HepG2 (cell line): ENCODE measurements around the gene LSS. TPM values are rescaled to one million over a fixed set of nuclear protein-coding genes. Genes with fewer than 3 reads are reported as not detected.

Experiments used
- ATF2 ChIP-seq: sonication (generic); formaldehyde crosslinking; IDR thresholded peaks from 2 replicates; pipeline ENCODE4 v1.4.0; 2020; ENCODE audit warnings: missing genetic modification reagents
- CBX5 ChIP-seq: sonication (generic); formaldehyde crosslinking; IDR thresholded peaks from 2 replicates; pipeline ENCODE4 v1.4.0; 2020; ENCODE audit warnings: missing genetic modification reagents, borderline replicate concordance
- FOSL1 ChIP-seq: sonication (generic); formaldehyde crosslinking; IDR thresholded peaks from 2 replicates; pipeline ENCODE4 v1.9.0; 2021; ENCODE audit warnings: missing genetic modification reagents, borderline replicate concordance
- FOXA1 ChIP-seq, 2 experiments: fragments of 450-650 bp in 1 of 2; sonication (generic) in 1 of 2; formaldehyde crosslinking in 1 of 2; IDR thresholded peaks; 2 replicates each; pipeline versions ENCODE4 v1.4.0 to v1.6.1; 2016 to 2020; ENCODE audit warnings: missing genetic modification reagents in 1 of 2
- FOXP1 ChIP-seq, 2 experiments: fragments of 450-650 bp in 1 of 2; IDR thresholded peaks; 2 replicates each; pipeline ENCODE4 v1.6.1; 2017 to 2018; ENCODE audit warnings: antibody characterized with exemption in 1 of 2
- GABPB1 ChIP-seq: IDR thresholded peaks from 2 replicates; pipeline ENCODE4 v1.6.1; 2016; ENCODE audit warnings: mild to moderate bottlenecking, missing genetic modification reagents, moderate library complexity, missing compliant biosample characterization
- KLF6 ChIP-seq: IDR thresholded peaks from 2 replicates; pipeline ENCODE4 v1.8.0; 2016; ENCODE audit warnings: missing biosample characterization, missing genetic modification reagents
- NFKBIZ ChIP-seq: IDR thresholded peaks from 2 replicates; pipeline ENCODE4 v1.6.1; 2018; ENCODE audit warnings: missing genetic modification reagents, missing compliant biosample characterization
- TERF1 ChIP-seq: sonication (generic); formaldehyde crosslinking; IDR thresholded peaks from 2 replicates; pipeline ENCODE4 v1.8.0; 2022; ENCODE audit warnings: mild to moderate bottlenecking, missing genetic modification reagents, moderate library complexity
- U2AF1 ChIP-seq: fragments of 200-400 bp; formaldehyde crosslinking; optimal IDR thresholded peaks from 2 replicates; pipeline ENCODE3; 2017; ENCODE audit warnings: mild to moderate bottlenecking, low read depth, low read length
- ZBTB14 ChIP-seq: sonication (generic); formaldehyde crosslinking; IDR thresholded peaks from 2 replicates; pipeline ENCODE4 v1.4.0; 2020; ENCODE audit warnings: missing genetic modification reagents
- ZBTB46 ChIP-seq: sonication (generic); formaldehyde crosslinking; IDR thresholded peaks from 2 replicates; pipeline ENCODE4 v1.4.0; 2020; ENCODE audit warnings: mild to moderate bottlenecking, missing genetic modification reagents, borderline replicate concordance
- ZNF142 ChIP-seq: sonication (generic); formaldehyde crosslinking; IDR thresholded peaks from 2 replicates; pipeline ENCODE4 v1.4.0; 2020; ENCODE audit warnings: missing genetic modification reagents
- ZNF260 ChIP-seq: sonication (generic); formaldehyde crosslinking; IDR thresholded peaks from 2 replicates; pipeline ENCODE4 v1.4.0; 2020; ENCODE audit warnings: missing genetic modification reagents, low read depth, mild to moderate bottlenecking, borderline replicate concordance
- ZNF780A ChIP-seq: sonication (generic); formaldehyde crosslinking; IDR thresholded peaks from 2 replicates; pipeline ENCODE4 v1.8.0; 2022; ENCODE audit warnings: mild to moderate bottlenecking, missing genetic modification reagents, moderate library complexity
- ZNF878 ChIP-seq: sonication (generic); formaldehyde crosslinking; IDR thresholded peaks from 2 replicates; pipeline ENCODE4 v1.8.1; 2023; ENCODE audit warnings: mild to moderate bottlenecking, missing genetic modification reagents, moderate library complexity
- polyA plus RNA-seq, 8 experiments: library from polyadenylated mRNA; depleted of rRNA in 3 of 8; stranded (reverse) in 7 of 8; unstranded in 1 of 8; fragments of >200 nt; fragmentation: Illumina TruSeq in 4 of 8; extraction: Trizol in 4 of 8; gene quantifications; 2 replicates each; pipeline versions ENCODE4 v1.2.1 to v1.2.3, GENCODE V29; 2011 to 2016; ENCODE audit warnings: low read depth in 4 of 8, missing spikeins in 1 of 8, mixed read lengths in 1 of 8; ENCODE audit not compliant: insufficient read depth in 1 of 8
- total RNA-seq, 5 experiments: library from RNA; depleted of rRNA; stranded (reverse); fragments of >200 nt; fragmentation: Illumina TruSeq; extraction: Trizol; gene quantifications; 2 replicates each; pipeline ENCODE4 v1.2.3, GENCODE V29; 2016; ENCODE audit warnings: low read depth in 1 of 5

The LSS gene
- total and polyA plus RNA-seq, 2 of the 13 experiments (the other 11 are each of a cell fraction or from before 2014, with no cell fraction given) = 72.6 to 113 TPM

GRCh38 chr21:46155514-46156377 lies 72.8 kb downstream of the LSS start, which contains the start of gene FTCD (continued):
- TF ChIP-seq ZBTB14 (CRISPR knock-in tag) = no peak
- TF ChIP-seq KLF6 (CRISPR knock-in tag) = no peak
- TF ChIP-seq TERF1 (CRISPR knock-in tag) = 0 out of 2 replicates have a peak, but pooled peaks have one; percentile 53
- no peak for TF ChIP-seq U2AF1
- TF ChIP-seq FOXA1 (IDR thresholded peaks at IDR 0.05) = no peak
- peak; percentile 62 for TF ChIP-seq FOXA1 (CRISPR knock-in tag; IDR thresholded peaks at IDR 0.05)
- TF ChIP-seq ZNF780A (CRISPR knock-in tag) = peak; percentile 66; the same call in 1 of the 2 replicates
- TF ChIP-seq ZNF878 (CRISPR knock-in tag) = no peak; the same call in 1 of the 2 replicates
- no peak for TF ChIP-seq ZNF142 (CRISPR knock-in tag)
- no peak for TF ChIP-seq ZNF260 (CRISPR knock-in tag)
- no peak for TF ChIP-seq FOXP1 (IDR thresholded peaks at IDR 0.05)
- peak; percentile 2; the same call in 1 of the 2 replicates for TF ChIP-seq FOXP1 (CRISPR knock-in tag; IDR thresholded peaks at IDR 0.05)
- no peak for TF ChIP-seq CBX5 (CRISPR knock-in tag)
- TF ChIP-seq FOSL1 (CRISPR knock-in tag) = no peak
- peak; percentile 46; the same call in 1 of the 2 replicates for TF ChIP-seq GABPB1 (CRISPR knock-in tag)
- no peak for TF ChIP-seq NFKBIZ (CRISPR knock-in tag)
- peak; percentile 20; the same call in 1 of the 2 replicates for TF ChIP-seq ATF2 (CRISPR knock-in tag)
- TF ChIP-seq ZBTB46 = no peak
